Osteocyte (in vitro differentiated cells): ENCODE data around the gene INS. TPM values are rescaled to one million over a fixed set of nuclear protein-coding genes. Genes with fewer than 3 reads are reported as not detected.

Experiments
- DNase-seq: peaks from one replicate; pipeline ENCODE4 v3.0.0; 2021; ENCODE audit warnings: mixed read lengths; ENCODE audit not compliant: unreplicated experiment; ENCODE audit errors: extremely low spot score
- H3K27ac Mint-ChIP-seq: one replicate; pipeline ENCODE4 v1.8.0; 2021; ENCODE audit warnings: mild to moderate bottlenecking, mixed read lengths; ENCODE audit not compliant: unreplicated experiment
- H3K27me3 Mint-ChIP-seq: one replicate; pipeline ENCODE4 v1.8.0; 2021; ENCODE audit warnings: mixed read lengths; ENCODE audit not compliant: unreplicated experiment
- H3K36me3 Mint-ChIP-seq: one replicate; pipeline ENCODE4 v1.8.0; 2021; ENCODE audit warnings: mixed read lengths; ENCODE audit not compliant: unreplicated experiment
- H3K4me1 Mint-ChIP-seq: one replicate; pipeline ENCODE4 v1.8.0; 2021; ENCODE audit warnings: mixed read lengths; ENCODE audit not compliant: unreplicated experiment
- H3K4me3 Mint-ChIP-seq: one replicate; pipeline ENCODE4 v1.8.0; 2021; ENCODE audit warnings: mild to moderate bottlenecking, moderate library complexity, mixed read lengths; ENCODE audit not compliant: unreplicated experiment
- H3K9me3 Mint-ChIP-seq: one replicate; pipeline ENCODE4 v1.8.0; 2021; ENCODE audit warnings: mixed read lengths; ENCODE audit not compliant: unreplicated experiment
- total RNA-seq: library from RNA; stranded (reverse); gene quantifications from 2 replicates; pipeline ENCODE4 v1.2.1, GENCODE V29; 2021
- TF ChIP-seq, protein P1 (sequence below): fragments of 200-600 bp; sonication (generic); IDR thresholded peaks from 2 replicates; pipeline ENCODE4 v1.5.0; 2021; ENCODE audit warnings: antibody characterized with exemption, mild to moderate bottlenecking, moderate library complexity

Gene INS
- total RNA-seq, 1 donor from 2014 or later: not detected

DNA sequence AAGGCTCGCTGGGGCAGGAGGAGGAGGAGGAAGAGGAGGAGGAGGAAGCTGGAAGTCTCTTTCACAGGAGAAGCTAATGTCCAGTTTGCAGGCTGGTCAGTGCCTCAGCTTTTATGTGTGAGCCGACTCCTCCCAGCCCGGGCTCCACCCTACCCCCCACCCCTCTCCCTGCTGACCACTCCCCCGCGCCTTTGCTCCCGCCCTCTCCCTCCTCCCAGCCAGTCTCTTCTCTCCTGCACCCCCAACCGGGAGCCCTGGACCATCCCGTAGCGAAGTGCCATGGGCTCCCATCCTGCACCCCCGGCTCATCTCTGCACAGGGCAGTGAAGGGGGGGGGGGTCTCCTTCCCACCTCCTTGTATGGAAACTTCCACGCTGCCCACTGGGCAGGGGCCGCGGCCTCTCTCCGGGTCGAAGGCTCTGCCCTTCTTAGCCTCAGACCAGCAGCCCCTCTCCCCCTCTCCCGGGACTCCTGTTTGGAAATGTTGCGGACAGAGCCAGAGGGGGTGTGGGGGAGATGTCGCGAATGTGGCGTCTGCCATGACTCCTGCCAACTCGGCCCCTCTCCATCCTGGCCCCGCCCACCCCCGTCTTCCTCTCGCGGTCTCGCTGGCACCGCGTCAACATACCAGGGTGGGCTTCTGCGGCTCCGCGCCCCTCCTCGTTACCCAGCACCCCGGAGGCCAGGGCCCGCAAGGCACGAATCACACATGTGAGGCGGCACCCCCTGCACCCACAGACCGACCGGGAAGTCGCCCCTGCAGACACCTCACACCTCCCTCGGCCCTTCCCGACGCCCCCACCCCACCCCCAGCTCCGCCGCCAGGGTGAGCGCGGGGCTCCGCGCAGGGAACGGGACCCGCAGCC, 23.6 kb downstream of the INS start:
- Mint-ChIP-seq H3K9me3 (no peaks in the 10 kb centered on the region), H3K4me1 (peaks cover 32% of the 10 kb centered on the region), H3K4me3 (peak overlapping the region; percentile 77), H3K27me3 (peaks cover 32% of the 10 kb centered on the region), H3K36me3 (peaks cover 6% of the 10 kb centered on the region), H3K27ac (peak overlapping the region; percentile 71)
- TF ChIP-seq, protein P1, sequence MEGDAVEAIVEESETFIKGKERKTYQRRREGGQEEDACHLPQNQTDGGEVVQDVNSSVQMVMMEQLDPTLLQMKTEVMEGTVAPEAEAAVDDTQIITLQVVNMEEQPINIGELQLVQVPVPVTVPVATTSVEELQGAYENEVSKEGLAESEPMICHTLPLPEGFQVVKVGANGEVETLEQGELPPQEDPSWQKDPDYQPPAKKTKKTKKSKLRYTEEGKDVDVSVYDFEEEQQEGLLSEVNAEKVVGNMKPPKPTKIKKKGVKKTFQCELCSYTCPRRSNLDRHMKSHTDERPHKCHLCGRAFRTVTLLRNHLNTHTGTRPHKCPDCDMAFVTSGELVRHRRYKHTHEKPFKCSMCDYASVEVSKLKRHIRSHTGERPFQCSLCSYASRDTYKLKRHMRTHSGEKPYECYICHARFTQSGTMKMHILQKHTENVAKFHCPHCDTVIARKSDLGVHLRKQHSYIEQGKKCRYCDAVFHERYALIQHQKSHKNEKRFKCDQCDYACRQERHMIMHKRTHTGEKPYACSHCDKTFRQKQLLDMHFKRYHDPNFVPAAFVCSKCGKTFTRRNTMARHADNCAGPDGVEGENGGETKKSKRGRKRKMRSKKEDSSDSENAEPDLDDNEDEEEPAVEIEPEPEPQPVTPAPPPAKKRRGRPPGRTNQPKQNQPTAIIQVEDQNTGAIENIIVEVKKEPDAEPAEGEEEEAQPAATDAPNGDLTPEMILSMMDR: no peak
- no peak for DNase-seq

DNA sequence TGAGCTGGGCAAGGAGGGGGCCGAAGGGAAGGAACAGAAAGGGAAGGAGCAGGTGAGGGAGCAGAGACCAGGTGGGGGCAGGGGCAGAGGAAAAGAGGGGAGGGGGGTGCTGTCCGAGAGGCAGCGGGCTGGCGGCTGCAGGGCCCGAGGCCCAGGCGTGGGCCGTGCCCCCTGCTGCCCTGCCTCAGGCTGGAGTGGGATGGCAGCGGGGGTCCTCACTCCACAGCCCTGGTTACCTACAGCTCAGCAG, 24.1 kb downstream of the INS start:
- TF ChIP-seq, protein P1: no peak
- H3K27me3 Mint-ChIP-seq: peaks cover 28% of the 10 kb centered on the region
- peaks cover 28% of the 10 kb centered on the region for H3K4me1 Mint-ChIP-seq
- peaks cover 6% of the 10 kb centered on the region for H3K36me3 Mint-ChIP-seq
- no peak for DNase-seq
- no peak overlapping the region for H3K27ac Mint-ChIP-seq
- peak overlapping the region; percentile 77 for H3K4me3 Mint-ChIP-seq
- H3K9me3 Mint-ChIP-seq: no peaks in the 10 kb centered on the region

DNA sequence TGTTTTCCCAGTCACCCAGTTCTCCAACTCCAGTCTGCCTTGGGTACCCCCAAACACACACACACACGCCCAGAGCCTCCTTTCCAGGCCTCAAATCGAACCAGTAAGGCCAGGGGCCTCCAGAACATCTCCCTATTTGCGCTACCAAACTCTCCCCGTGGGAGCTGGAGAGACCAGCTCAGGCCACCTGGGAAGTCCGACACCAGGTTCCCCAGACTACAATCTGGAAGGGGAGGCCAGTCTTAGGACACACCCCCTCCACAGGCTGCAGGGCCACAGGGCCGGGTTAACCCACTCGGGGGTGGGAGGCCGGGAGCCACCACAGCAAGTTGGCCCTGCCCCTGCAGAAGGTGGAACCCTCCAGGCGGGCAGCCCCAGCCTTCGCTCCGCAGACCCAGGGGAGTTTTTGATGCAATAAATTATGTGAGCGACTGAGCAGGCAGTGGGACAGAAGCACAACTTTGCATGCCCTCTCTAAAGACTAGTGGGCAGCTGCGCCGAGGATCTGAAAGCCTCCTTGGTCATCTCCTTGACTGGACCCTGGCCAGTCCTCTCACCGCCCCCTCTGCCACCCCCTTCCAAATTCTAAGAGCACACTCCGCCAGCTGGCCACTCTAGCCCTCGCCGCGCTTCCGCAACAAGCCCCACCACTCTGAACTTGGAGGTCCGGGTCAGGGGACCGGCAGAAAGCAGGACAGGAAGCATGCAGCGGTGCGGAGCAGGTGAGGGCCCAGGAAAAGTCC, 24.6 kb downstream of the INS start:
- H3K9me3 Mint-ChIP-seq: no peaks in the 10 kb centered on the region
- peaks cover 9% of the 10 kb centered on the region for H3K36me3 Mint-ChIP-seq
- peak overlapping the region; percentile 77 for H3K4me3 Mint-ChIP-seq
- no peak for DNase-seq
- no peak overlapping the region for H3K27ac Mint-ChIP-seq
- peaks cover 28% of the 10 kb centered on the region for H3K4me1 Mint-ChIP-seq
- TF ChIP-seq, protein P1: no peak
- H3K27me3 Mint-ChIP-seq: peaks cover 24% of the 10 kb centered on the region

DNA sequence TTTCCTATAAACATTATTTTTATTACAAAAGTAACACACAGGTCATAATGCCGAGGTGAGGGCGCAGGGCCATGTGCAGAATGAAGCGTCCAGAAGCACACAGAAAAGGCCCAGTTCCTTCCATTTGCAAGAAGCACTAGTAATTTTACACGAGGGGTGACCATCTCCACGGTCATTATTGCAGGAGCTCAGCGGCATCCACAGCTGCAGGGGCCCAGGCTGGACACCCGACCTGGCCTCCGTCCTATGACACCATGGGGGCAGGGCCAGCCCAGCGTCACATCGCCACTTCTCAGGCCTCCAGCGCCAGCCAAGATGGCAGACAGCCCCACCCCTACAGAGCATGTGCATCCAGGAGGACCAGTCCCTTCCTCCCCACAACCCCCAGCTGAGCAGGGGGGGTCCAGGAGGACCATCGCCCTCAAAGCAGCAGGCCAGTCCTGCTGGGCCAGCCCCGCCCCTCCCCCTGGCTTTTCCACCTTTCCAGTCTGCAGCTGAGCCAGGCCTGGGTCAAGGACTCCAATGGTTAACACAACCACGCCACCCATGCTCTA, 25.3 kb downstream of the INS start:
- no peaks in the 10 kb centered on the region for H3K9me3 Mint-ChIP-seq
- TF ChIP-seq, protein P1: no peak
- H3K36me3 Mint-ChIP-seq: peaks cover 16% of the 10 kb centered on the region
- no peak for DNase-seq
- peaks cover 29% of the 10 kb centered on the region for H3K4me1 Mint-ChIP-seq
- peaks cover 18% of the 10 kb centered on the region for H3K27me3 Mint-ChIP-seq
- peak overlapping the region; percentile 77 for H3K4me3 Mint-ChIP-seq
- H3K27ac Mint-ChIP-seq: no peak overlapping the region

DNA sequence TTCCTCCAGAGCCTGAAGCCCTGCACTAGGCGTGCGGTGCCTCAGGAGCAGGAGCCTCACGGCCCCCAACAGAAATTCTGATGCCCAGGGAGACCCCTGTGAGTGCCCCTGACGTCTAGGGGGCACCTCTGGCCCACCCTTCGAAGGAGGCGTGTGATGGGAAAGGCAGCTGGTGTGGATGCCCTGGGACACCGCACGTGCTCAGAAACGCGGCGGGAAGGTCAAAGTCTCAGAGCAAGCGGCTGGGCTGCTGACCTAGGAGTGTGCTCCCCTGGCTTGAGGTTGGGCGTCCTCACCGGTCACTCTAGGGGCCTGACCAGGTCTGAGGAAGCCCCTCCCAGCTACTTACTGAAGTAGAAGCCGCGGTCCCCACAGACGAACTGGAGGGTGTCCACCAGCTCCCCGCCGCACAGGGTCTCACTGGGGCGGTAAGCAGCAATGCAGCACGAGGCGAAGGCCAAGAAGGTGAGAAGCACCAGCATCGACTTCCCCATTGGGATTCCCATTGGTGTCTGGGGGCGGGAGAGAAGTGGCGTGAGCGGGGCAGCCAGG, 25.9 kb downstream of the INS start:
- Mint-ChIP-seq H3K4me1 (peaks cover 29% of the 10 kb centered on the region), H3K9me3 (no peaks in the 10 kb centered on the region), H3K4me3 (no peak overlapping the region), H3K27me3 (peaks cover 17% of the 10 kb centered on the region), H3K27ac (no peak overlapping the region), H3K36me3 (peaks cover 18% of the 10 kb centered on the region)
- TF ChIP-seq, protein P1: no peak
- DNase-seq: no peak
